AG09309 (cell line): Measurements from ENCODE around the gene LRRC37B.
"Not testable (repeated sequence)": the region's sequence is repeated elsewhere in the genome, so short reads cannot be mapped to it uniquely, and the experiment has no call there.

Source experiments
- DNase-seq: peaks from one replicate; pipeline ENCODE4 v3.0.0-alpha.2; 2010; ENCODE audit warnings: low read depth
- H3K4me3 ChIP-seq: 2 replicates; pipeline ENCODE4 v1.5.1; 2011; ENCODE audit warnings: mild to moderate bottlenecking, low read depth, low read length, moderate library complexity; ENCODE audit not compliant: control insufficient read depth
- CTCF ChIP-seq: IDR thresholded peaks from 2 replicates; pipeline ENCODE4 v1.5.1; 2011; ENCODE audit warnings: mild to moderate bottlenecking, low read depth, low read length, inconsistent platforms; ENCODE audit not compliant: insufficient read depth, control insufficient read depth; ENCODE audit errors: missing control alignments

Gene LRRC37B

GRCh38 chr17:32021615-32021955 is 14.4 kb downstream of the LRRC37B start:
- no peak overlapping the region for H3K4me3 ChIP-seq
- no peak for DNase-seq
- no peak for TF ChIP-seq CTCF

- DNase-seq, H3K4me3 ChIP-seq: not testable (repeated sequence)
Measured at GRCh38 chr17:32022554-32022953, 15.4 kb downstream of the LRRC37B start.

GRCh38 chr17:32027271-32027670 is 20.1 kb downstream of the LRRC37B start:
- DNase-seq, H3K4me3 ChIP-seq: not testable (repeated sequence)

GRCh38 chr17:32033223-32033622 is 26.0 kb downstream of the LRRC37B start:
- DNase-seq, result no peak
- no peak for TF ChIP-seq CTCF
- no peak overlapping the region for H3K4me3 ChIP-seq

GRCh38 chr17:32033812-32034211 is 26.6 kb downstream of the LRRC37B start:
- DNase-seq, H3K4me3 ChIP-seq: not testable (repeated sequence)

GRCh38 chr17:32040246-32040645 is 33.1 kb downstream of the LRRC37B start:
- not testable (repeated sequence) for H3K4me3 ChIP-seq, DNase-seq

GRCh38 chr17:32041306-32041875 is 34.2 kb downstream of the LRRC37B start:
- not testable (repeated sequence) for H3K4me3 ChIP-seq, DNase-seq

- DNase-seq, H3K4me3 ChIP-seq: not testable (repeated sequence)
Measured at GRCh38 chr17:32042266-32042665, 35.1 kb downstream of the LRRC37B start.

GRCh38 chr17:32045611-32046010 is 38.4 kb downstream of the LRRC37B start:
- DNase-seq, H3K4me3 ChIP-seq: not testable (repeated sequence)

GRCh38 chr17:32047663-32048062 is 40.5 kb downstream of the LRRC37B start:
- not testable (repeated sequence) for DNase-seq, H3K4me3 ChIP-seq

- DNase-seq, H3K4me3 ChIP-seq: not testable (repeated sequence)
Measured at GRCh38 chr17:32054985-32055384, 47.8 kb downstream of the LRRC37B start.

GRCh38 chr17:32055425-32055824 is 48.2 kb downstream of the LRRC37B start:
- not testable (repeated sequence) for DNase-seq, H3K4me3 ChIP-seq

GRCh38 chr17:32056500-32056899 is 49.3 kb downstream of the LRRC37B start:
- H3K4me3 ChIP-seq, DNase-seq: not testable (repeated sequence)

GRCh38 chr17:32057460-32058105 is 50.4 kb downstream of the LRRC37B start:
- H3K4me3 ChIP-seq, DNase-seq: not testable (repeated sequence)

- DNase-seq, H3K4me3 ChIP-seq: not testable (repeated sequence)
Measured at GRCh38 chr17:32060695-32061094, 53.5 kb downstream of the LRRC37B start.

- not testable (repeated sequence) for H3K4me3 ChIP-seq, DNase-seq
Measured at GRCh38 chr17:32061840-32062239, 54.7 kb downstream of the LRRC37B start.

GRCh38 chr17:32064091-32064490 is 56.9 kb downstream of the LRRC37B start:
- not testable (repeated sequence) for DNase-seq, H3K4me3 ChIP-seq
